Erythroblast (primary cell): ENCODE measurements around the gene GPR27.

Source experiments
- GATA1 ChIP-seq: IDR thresholded peaks from 2 replicates; pipeline ENCODE4 v1.6.1; 2011; ENCODE audit warnings: low read depth, mild to moderate bottlenecking, control low read depth, low read length, moderate library complexity
- POLR2A ChIP-seq: IDR thresholded peaks from 2 replicates; pipeline ENCODE4 v1.6.1; 2011; ENCODE audit warnings: mild to moderate bottlenecking, low read length

DNA sequence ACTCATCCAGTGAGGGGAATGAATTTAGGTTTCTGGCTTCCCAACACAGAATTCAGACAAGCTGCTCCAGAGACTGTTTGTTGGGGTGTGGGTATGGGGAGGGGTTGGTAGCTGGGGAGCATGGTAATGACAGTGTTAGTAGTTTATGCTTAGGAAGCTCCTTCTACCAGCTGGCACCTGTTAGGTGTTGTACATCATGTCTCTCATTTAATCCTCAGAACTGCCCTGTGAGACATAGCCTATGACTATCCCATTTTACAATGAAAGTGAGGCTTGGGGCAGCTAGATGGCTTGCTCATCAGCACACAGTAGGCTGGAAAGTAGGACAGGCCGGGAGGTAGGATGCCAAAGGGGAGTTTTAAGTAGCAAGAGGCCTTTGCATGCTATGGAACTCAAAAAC is 31.0 kb upstream of the GPR27 start:
- TF ChIP-seq POLR2A: no peak
- no peak for TF ChIP-seq GATA1
